ENCODE measurements around the gene CD207.

DNA sequence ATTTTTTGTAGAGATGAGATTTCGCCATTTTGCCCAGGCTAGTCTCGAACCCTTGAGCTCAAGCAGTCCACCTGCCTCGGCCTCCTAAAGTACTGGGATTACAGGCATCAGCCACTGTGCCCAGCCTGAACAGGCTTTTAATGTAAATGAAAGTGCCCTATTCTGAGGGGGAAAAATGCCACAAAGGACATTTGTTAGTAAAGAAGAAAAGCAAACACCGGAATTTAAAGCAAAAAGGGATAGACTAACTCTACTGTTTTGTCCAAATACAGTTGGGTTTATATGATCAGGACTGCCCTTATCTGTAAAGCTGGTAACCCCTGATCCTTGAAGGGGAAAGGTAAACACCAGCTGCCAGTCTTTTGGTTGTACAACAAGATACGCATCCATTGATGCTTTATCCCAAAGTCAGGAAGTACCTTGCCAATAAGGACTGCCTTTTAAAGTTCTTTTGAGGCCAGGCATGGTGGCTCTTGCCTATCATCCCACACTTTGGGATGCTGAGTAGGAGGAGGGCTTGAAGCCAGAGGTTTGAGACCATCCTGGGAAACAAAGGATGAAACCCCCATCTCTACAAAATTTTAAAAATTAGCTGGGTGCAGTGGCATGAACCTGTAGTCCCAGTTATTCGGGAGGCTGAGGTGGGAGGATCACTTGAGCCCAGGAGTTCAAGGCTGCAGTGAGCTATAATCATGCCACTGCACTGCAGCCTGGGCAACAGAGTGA, 28.4 kb downstream of the CD207 start:
- TF ChIP-seq, protein P1, sequence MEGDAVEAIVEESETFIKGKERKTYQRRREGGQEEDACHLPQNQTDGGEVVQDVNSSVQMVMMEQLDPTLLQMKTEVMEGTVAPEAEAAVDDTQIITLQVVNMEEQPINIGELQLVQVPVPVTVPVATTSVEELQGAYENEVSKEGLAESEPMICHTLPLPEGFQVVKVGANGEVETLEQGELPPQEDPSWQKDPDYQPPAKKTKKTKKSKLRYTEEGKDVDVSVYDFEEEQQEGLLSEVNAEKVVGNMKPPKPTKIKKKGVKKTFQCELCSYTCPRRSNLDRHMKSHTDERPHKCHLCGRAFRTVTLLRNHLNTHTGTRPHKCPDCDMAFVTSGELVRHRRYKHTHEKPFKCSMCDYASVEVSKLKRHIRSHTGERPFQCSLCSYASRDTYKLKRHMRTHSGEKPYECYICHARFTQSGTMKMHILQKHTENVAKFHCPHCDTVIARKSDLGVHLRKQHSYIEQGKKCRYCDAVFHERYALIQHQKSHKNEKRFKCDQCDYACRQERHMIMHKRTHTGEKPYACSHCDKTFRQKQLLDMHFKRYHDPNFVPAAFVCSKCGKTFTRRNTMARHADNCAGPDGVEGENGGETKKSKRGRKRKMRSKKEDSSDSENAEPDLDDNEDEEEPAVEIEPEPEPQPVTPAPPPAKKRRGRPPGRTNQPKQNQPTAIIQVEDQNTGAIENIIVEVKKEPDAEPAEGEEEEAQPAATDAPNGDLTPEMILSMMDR (IDR thresholded peaks at IDR 0.05; ENCODE audit: low read depth, low read length), result no peak
- no peak for TF ChIP-seq POLR2A (IDR thresholded peaks at IDR 0.05; ENCODE audit: extremely low read depth, insufficient read length)
- no peak for TF ChIP-seq MYC (IDR thresholded peaks at IDR 0.05; ENCODE audit: low read depth, low read length)
- TF ChIP-seq, protein P2, sequence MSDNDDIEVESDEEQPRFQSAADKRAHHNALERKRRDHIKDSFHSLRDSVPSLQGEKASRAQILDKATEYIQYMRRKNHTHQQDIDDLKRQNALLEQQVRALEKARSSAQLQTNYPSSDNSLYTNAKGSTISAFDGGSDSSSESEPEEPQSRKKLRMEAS (IDR thresholded peaks at IDR 0.05; ENCODE audit: low read depth, low read length), result no peak
